Thyroid gland (tissue), 4 donors: ENCODE measurements around the gene CCDC8. TPM values are rescaled to one million over a fixed set of nuclear protein-coding genes. Genes with fewer than 3 reads are reported as not detected.

ENCODE experiments used
- DNase-seq, 2 donors: peaks; one replicate each; pipeline ENCODE4 v3.0.0-alpha.2; 2019
- H3K27ac ChIP-seq, 3 donors: fragments of 200-600 bp; sonication (generic); 1 replicate in 2 of 3; 2 replicates in 1 of 3; pipeline ENCODE4 v1.5.1; 2016 to 2019; ENCODE audit warnings: mild to moderate bottlenecking in 1 of 3, moderate library complexity in 1 of 3
- H3K27me3 ChIP-seq: fragments of 200-600 bp; sonication (generic); one replicate; pipeline ENCODE4 v1.5.1; 2019
- H3K36me3 ChIP-seq, 2 donors: fragments of 200-600 bp; sonication (generic); one replicate each; pipeline ENCODE4 v1.5.1; 2016 to 2019
- H3K4me1 ChIP-seq, 2 donors: fragments of 200-600 bp; sonication (generic); one replicate each; pipeline ENCODE4 v1.5.1; 2017 to 2019
- H3K4me3 ChIP-seq, 3 donors: fragments of 200-600 bp; sonication (generic); replicated peaks in 1 of 3; 1 replicate in 2 of 3; 2 replicates in 1 of 3; pipeline ENCODE4 v1.5.1; 2016; ENCODE audit warnings: mild to moderate bottlenecking in 1 of 3
- H3K9me3 ChIP-seq: fragments of 200-600 bp; sonication (generic); one replicate; pipeline ENCODE4 v1.5.1; 2017
- CTCF ChIP-seq, 6 experiments: fragments of 200-600 bp in 3 of 6; fragments of 450-650 bp in 3 of 6; sonication (generic) in 3 of 6; IDR thresholded peaks; one replicate each; pipeline ENCODE4 v1.5.1; 2016 to 2019; ENCODE audit warnings: antibody characterized with exemption in 6 of 6, mild to moderate bottlenecking in 2 of 6, inconsistent platforms in 1 of 6, moderate library complexity in 1 of 6
- POLR2A ChIP-seq, 2 donors: fragments of 450-650 bp; IDR thresholded peaks; one replicate each; pipeline ENCODE4 v1.6.1; 2017; ENCODE audit warnings: antibody characterized with exemption in 2 of 2, mild to moderate bottlenecking in 2 of 2, moderate library complexity in 1 of 2
- WGBS, 2 donors: methylation state at CpG; one replicate each; pipeline ENCODE4 v1.1.5; 2017; 5-methylcytosine and 5-hydroxymethylcytosine counted together
- intact Hi-C: fragments of 100-400 bp; cut with DNase I; formaldehyde crosslinking; loops from one replicate; pipeline ENCODE4 v1.15.1; 2023
- total RNA-seq, 4 donors: library from RNA; depleted of rRNA; stranded (reverse); fragments of >200 nt; gene quantifications; one replicate each; pipeline ENCODE4 v1.2.3, GENCODE V29; 2016

Gene CCDC8
- total RNA-seq, 4 donors from 2014 or later = 16.8 to 34.9 (median 29.3) TPM

GRCh38 chr19:46374536-46375475 is 38.6 kb downstream of the CCDC8 start:
- peaks cover 30 to 59% of the 10 kb centered on the region in 2 donors for H3K4me1 ChIP-seq
- no peak for TF ChIP-seq CTCF (IDR thresholded peaks at IDR 0.05)
- TF ChIP-seq POLR2A (IDR thresholded peaks at IDR 0.05) = no peak
- intact Hi-C loops = no loop called here
- no peak for DNase-seq
- H3K9me3 ChIP-seq = no peaks in the 10 kb centered on the region
- H3K36me3 ChIP-seq = peaks cover 5 to 12% of the 10 kb centered on the region in 2 donors
- H3K27ac ChIP-seq = peak overlapping the region; percentile 59 to 74 (median 65)
- no peaks in the 10 kb centered on the region for H3K27me3 ChIP-seq
- no peak overlapping the region for H3K4me3 ChIP-seq
- whole genome bisulfite sequencing, 2 donors = 92 to 93% methylated on average over 15 to 17 of the region's 21 CpGs

- H3K27ac ChIP-seq = peak overlapping the region; percentile 59 to 74 (median 71)
- DNase-seq = peak; percentile 100
- peak in 1 of 2 donors; percentile 36 for TF ChIP-seq POLR2A (IDR thresholded peaks at IDR 0.05)
- peak in 1 of 6 experiments; percentile 18 for TF ChIP-seq CTCF (IDR thresholded peaks at IDR 0.05)
- peaks cover 5 to 12% of the 10 kb centered on the region in 2 donors for H3K36me3 ChIP-seq
- WGBS, 2 donors = 17 to 24% methylated on average over 14 to 15 of the region's 17 CpGs
- no peaks in the 10 kb centered on the region for H3K9me3 ChIP-seq
- H3K4me3 ChIP-seq = no peak overlapping the region
- H3K27me3 ChIP-seq = no peaks in the 10 kb centered on the region
- peaks cover 27 to 48% of the 10 kb centered on the region in 2 donors for H3K4me1 ChIP-seq
- intact Hi-C loops = no loop called here
These were observed 39.6 kb downstream of the CCDC8 start for GRCh38 chr19:46373491-46374359.

GRCh38 chr19:46372901-46373490 is 40.4 kb downstream of the CCDC8 start:
- peak overlapping the region; percentile 59 to 74 (median 71) for H3K27ac ChIP-seq
- TF ChIP-seq POLR2A (IDR thresholded peaks at IDR 0.05) (no peak), CTCF (IDR thresholded peaks at IDR 0.05) (no peak)
- WGBS, 2 donors = 71 to 75% methylated on average over 9 to 11 of the region's 11 CpGs
- H3K4me3 ChIP-seq = no peak overlapping the region
- no peaks in the 10 kb centered on the region for H3K9me3 ChIP-seq
- H3K27me3 ChIP-seq = no peaks in the 10 kb centered on the region
- intact Hi-C loops = no loop called here
- peaks cover 23 to 43% of the 10 kb centered on the region in 2 donors for H3K4me1 ChIP-seq
- DNase-seq = peak; percentile 28 to 30
- H3K36me3 ChIP-seq = peaks cover 5 to 14% of the 10 kb centered on the region in 2 donors

GRCh38 chr19:46371371-46371901 is 41.9 kb downstream of the CCDC8 start:
- Histone ChIP-seq H3K36me3 (peaks cover 1 to 7% of the 10 kb centered on the region in 2 donors), H3K4me1 (peaks cover 23 to 34% of the 10 kb centered on the region in 2 donors), H3K27ac (peak overlapping the region in 1 of 3 donors; percentile 59), H3K27me3 (no peaks in the 10 kb centered on the region), H3K4me3 (no peak overlapping the region), H3K9me3 (no peaks in the 10 kb centered on the region)
- intact Hi-C loops = no loop called here
- no peak for TF ChIP-seq CTCF (IDR thresholded peaks at IDR 0.05)
- TF ChIP-seq POLR2A (IDR thresholded peaks at IDR 0.05) = no peak
- no peak for DNase-seq
- 81 to 90% methylated on average over 8 to 10 of the region's 10 CpGs for WGBS, 2 donors
